Left lobe of liver (tissue), 2 donors: Measurements from ENCODE around the gene LAIR2. TPM values are rescaled to one million over a fixed set of nuclear protein-coding genes. Genes with fewer than 3 reads are reported as not detected.
"Not testable (repeated sequence)": the region's sequence is repeated elsewhere in the genome, so short reads cannot be mapped to it uniquely, and the experiment has no call there.

Experiments used
- ATAC-seq: fragments of 200-7000 bp; cut with Tn5 transposase; one replicate; pipeline ENCODE4 v1.9.1; 2020; ENCODE audit warnings: mild to moderate bottlenecking, moderate library complexity
- DNase-seq: peaks from one replicate; pipeline ENCODE4 v3.0.0-alpha.2; 2020; ENCODE audit warnings: low spot score
- total RNA-seq: library from RNA; stranded (reverse); gene quantifications from one replicate; pipeline ENCODE4 v1.2.1, GENCODE V29; 2021
- donor health status: DM: no; HTN: no; CAD: no; lungs with moderate emphysema.
- donor health status: DM: no; HTN: yes; CAD: no.

LAIR2 gene
- total RNA-seq, 1 donor from 2014 or later = not detected

GRCh38 chr19:54489766-54490165, 12.9 kb upstream of the LAIR2 start:
- DNase-seq (no peak), ATAC-seq (no peak)

- DNase-seq (no peak), ATAC-seq (no peak)
Measured at GRCh38 chr19:54492568-54492967, 10.1 kb upstream of the LAIR2 start.

GRCh38 chr19:54493056-54493455, 9.6 kb upstream of the LAIR2 start:
- not testable (repeated sequence) for DNase-seq

DNA sequence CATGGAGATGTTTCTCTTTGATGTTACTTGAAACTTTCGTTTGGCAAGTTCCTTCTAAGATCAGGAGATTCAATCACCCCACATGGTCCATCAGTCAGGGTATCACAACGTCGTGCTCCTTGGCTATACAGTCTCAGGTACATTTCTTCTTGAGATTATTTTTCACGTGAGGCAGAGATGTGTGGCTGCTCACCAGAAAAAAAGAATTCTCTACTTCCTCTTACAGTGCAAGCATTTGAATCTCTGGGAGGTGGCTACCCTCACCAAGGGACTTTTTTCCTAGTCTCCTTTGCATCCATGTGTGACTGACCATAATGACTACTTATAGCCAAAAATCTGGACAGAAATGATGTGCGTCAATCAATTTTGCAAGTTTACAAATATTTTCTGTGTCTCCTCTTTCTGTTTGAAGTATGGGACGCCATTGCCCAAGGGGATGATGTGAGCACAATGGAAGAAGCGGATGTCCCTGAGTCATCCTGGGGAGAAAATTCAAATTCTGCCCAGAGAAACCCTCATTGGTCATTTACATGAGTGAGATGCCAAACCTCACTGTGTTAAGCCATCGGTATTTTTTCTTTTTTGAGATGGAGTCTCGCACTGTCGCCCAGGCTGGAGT, 8.6 kb upstream of the LAIR2 start:
- ATAC-seq = no peak
- no peak for DNase-seq

More at GRCh38 chr19:54493056-54493455, 9.6 kb upstream of the LAIR2 start:
- not testable (repeated sequence) for ATAC-seq

- ATAC-seq, DNase-seq: not testable (repeated sequence)
Measured at GRCh38 chr19:54495284-54495683, 7.3 kb upstream of the LAIR2 start.

GRCh38 chr19:54497747-54498450, 4.7 kb upstream of the LAIR2 start:
- not testable (repeated sequence) for ATAC-seq, DNase-seq

DNA sequence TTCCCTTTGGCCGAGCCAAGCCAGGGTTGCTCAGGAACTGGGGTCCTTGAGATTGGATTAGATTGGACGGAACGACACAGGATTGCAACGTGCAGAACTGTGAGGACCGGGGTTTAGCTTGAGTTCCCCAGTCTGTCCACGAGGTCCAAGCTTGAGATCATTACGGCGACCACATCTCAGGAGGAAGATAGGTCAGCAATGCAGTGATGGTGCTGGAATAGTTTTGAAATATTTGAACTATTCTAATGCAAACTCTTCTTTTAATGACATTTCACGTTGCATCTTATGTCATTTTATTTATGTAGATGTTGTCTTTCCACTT, 4.2 kb upstream of the LAIR2 start:
- DNase-seq, ATAC-seq: not testable (repeated sequence)

DNA sequence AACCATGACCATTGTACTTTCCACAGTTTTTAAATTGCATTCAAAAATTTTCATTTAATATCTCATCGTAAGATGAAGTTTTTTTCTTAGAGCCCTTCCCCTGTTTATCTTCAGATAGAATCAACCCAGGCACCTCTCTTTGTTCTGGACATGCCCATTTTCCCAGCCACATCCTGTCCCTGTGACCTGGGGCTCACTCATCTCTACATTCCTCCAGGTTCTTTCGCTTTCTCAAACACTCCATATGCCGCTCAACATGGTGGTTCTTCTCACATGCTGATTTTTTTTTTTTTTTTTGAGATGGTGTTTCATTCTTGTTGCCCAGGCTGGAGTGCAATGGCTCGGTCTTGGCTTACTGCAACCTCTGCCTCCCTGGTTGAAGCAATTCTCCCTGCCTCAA, 2.9 kb downstream of the LAIR2 start:
- not testable (repeated sequence) for ATAC-seq, DNase-seq

GRCh38 chr19:54506079-54506478, 3.4 kb downstream of the LAIR2 start:
- DNase-seq (no peak), ATAC-seq (no peak)

DNA sequence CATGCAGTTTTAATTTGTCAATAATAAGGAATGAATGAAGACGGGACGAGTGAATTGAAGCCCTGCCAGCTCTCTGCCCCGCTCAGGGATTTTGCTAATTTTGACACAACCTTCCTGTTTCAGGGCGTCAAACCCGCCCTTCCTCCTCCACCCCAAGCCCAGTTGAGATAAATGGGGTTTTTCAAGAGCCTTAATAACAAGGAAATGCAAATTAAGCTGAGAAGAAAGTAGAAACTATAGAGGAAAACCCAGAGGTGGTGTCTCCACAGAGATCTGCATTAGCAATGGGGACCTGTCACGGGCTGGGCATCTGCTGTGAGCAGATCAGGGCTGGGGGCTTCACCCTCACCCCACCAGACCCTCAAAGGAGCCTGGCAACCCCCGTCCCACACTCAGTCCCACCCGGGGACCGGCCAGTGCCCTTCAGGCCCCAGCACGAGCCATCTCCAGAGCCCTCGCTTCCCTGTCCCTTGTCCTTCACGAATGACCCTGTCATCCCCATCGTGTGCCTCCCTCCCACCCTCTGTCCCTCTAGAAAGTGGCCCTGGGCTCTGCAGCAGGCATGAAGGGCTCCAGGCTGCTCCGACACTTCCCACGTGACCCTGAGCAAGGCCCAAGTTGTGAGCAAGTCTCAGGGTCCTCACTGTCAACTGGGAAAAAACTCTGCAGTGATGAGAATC, 4.5 kb downstream of the LAIR2 start:
- DNase-seq = peak; percentile 36
- ATAC-seq = not testable (repeated sequence)

DNA sequence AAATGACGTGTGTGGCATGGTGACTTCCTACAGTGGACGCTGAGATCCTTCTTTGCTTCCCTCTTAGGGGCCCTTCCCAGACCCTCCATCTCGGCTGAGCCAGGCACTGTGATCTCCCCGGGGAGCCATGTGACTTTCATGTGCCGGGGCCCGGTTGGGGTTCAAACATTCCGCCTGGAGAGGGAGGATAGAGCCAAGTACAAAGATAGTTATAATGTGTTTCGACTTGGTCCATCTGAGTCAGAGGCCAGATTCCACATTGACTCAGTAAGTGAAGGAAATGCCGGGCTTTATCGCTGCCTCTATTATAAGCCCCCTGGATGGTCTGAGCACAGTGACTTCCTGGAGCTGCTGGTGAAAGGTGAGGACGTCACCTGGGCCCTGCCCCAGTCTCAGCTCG, 5.2 kb downstream of the LAIR2 start:
- peak; percentile 24 for DNase-seq
- no peak for ATAC-seq

GRCh38 chr19:54508487-54508886, 5.9 kb downstream of the LAIR2 start:
- DNase-seq = peak; percentile 16
- not testable (repeated sequence) for ATAC-seq

DNA sequence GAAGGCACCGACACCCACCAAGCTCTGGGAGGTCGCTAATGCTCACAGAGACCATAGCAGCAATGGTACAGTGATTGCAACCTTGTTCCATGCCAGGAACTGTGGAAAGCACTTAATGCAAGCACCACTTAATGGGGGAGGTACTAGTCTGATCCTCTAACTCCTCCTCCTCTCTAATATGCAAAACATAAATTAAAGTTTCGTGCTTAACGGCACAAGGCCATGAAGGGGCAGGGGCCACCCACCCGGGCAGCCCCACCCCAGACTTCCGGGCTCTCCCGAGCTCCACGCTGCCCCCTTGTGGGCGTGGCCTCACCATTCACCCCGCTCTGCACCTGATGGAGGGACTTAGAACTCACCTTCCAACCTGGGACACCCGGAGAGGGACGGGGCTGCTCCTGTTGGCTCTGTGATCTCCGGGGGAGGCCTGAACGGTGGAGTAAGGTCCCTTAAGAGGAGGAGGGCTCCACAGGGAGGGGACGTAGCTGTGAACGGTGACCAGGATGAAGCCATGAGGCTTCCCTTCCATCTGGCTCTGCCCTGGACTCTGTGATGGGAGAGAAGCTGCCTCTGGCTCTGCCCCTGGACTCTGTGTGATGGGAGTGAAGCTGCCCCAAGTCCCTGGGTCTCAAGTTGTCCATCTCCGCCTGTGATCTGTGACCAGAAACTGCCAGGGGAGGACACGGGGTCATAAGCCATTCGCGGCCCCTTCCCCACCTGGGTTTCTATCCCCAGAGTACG, 6.7 kb downstream of the LAIR2 start:
- ATAC-seq = not testable (repeated sequence)
- DNase-seq = peak; percentile 24

DNA sequence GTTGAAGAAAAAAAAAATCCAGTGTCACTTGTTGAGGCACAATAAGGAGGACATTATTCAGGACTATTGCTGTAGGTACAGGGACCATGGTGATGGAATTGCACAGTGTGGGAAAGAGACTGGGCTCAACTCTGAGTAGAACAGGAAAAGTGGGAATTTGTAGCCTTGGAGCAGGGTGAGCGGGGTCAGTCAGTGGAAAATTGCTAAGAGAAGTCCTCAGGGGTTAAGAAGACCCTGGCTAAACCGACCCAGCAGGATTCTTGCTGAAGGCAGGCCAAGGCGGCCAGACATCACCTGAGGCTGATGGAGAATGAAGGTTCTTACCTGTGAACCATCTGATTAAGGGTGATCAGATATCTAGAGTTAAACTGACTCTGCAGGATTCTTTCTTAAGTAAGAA, 12.5 kb downstream of the LAIR2 start:
- ATAC-seq (no peak), DNase-seq (no peak)

GRCh38 chr19:54517483-54517882, 14.9 kb downstream of the LAIR2 start:
- ATAC-seq = peak; percentile 58

GRCh38 chr19:54518844-54519243, 16.2 kb downstream of the LAIR2 start:
- no peak for DNase-seq
- ATAC-seq = no peak

More at GRCh38 chr19:54517483-54517882, 14.9 kb downstream of the LAIR2 start:
- no peak for DNase-seq

DNA sequence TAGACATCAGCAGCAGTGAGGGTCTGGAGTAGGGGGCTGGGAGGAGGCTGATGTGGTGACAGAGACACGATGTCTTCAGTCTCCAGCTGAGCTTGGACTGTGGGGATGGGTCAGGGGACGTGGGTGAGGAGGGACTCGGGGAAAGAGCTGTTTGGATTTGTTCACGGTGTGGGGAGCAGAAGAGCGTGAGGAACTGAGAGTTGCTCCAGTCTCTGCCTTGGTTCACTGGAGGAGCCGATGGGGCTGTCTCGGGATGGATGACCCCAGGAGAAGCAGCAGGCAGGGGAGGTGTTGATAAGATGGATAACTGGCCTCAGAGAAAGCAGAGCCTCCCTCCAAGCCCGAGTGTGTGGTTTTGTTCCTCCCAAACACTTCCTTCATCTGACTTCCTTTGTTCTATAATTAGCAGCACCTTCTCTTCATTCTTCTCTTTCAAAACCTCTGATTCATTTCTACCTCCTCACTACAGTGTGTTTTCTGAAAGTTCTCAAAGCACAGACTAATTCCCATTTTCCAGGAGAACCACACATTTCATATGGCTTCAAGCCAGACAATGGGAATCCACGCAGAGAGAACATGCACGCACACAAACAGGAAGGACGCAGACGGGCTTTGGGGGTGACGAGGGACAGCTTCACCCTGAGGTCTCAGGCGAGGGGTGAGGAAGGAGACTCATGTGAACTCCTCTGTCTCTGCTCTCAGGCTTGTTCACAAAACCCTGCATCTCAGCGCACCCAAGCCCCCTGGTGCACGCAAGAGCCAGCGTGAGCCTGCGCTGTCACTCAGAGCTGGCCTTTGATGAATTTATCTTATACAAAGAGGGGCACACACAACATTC, 18.6 kb downstream of the LAIR2 start:
- DNase-seq (no peak), ATAC-seq (no peak)

- ATAC-seq (no peak), DNase-seq (no peak)
Measured at GRCh38 chr19:54521860-54522513, 19.4 kb downstream of the LAIR2 start.

GRCh38 chr19:54523403-54523802, 20.8 kb downstream of the LAIR2 start:
- DNase-seq = no peak
- no peak for ATAC-seq

- no peak for ATAC-seq
- no peak for DNase-seq
Measured at GRCh38 chr19:54525636-54526035, 23.0 kb downstream of the LAIR2 start.
